GM10266 (cell line): ENCODE results near the gene ABRACL.

Experiments used
- DNase-seq: peaks from one replicate; pipeline ENCODE4 v3.0.0; 2012; ENCODE audit errors: extremely low spot score
- CTCF ChIP-seq: IDR thresholded peaks from 2 replicates; pipeline ENCODE4 v1.5.1; 2012; ENCODE audit warnings: mild to moderate bottlenecking, low read depth; ENCODE audit not compliant: control insufficient read depth, insufficient read depth; ENCODE audit errors: missing control alignments

ABRACL gene

GRCh38 chr6:139027620-139028182 lies 844 bp upstream of the ABRACL start:
- TF ChIP-seq CTCF: no peak
- peak; percentile 64 for DNase-seq

GRCh38 chr6:139028215-139028657 lies 309 bp upstream of the ABRACL start:
- peak; percentile 35 for DNase-seq
- TF ChIP-seq CTCF: no peak

GRCh38 chr6:139029470-139030227 lies 1.1 kb downstream of the ABRACL start:
- DNase-seq: peak; percentile 51
- no peak for TF ChIP-seq CTCF

- peak; percentile 52 for DNase-seq
- TF ChIP-seq CTCF: no peak
These were observed 1.9 kb downstream of the ABRACL start for GRCh38 chr6:139030228-139030963.

- TF ChIP-seq CTCF: no peak
These were observed 8.9 kb downstream of the ABRACL start for GRCh38 chr6:139037490-139037889.

GRCh38 chr6:139044250-139044649 lies 15.7 kb downstream of the ABRACL start:
- no peak for TF ChIP-seq CTCF
- DNase-seq: no peak

More at GRCh38 chr6:139037490-139037889, 8.9 kb downstream of the ABRACL start:
- no peak for DNase-seq
